Liver (tissue), 3 donors: ENCODE measurements around the gene PARP3.

Source experiments
- FOXA1 ChIP-seq: IDR thresholded peaks from 2 replicates; pipeline ENCODE4 v1.6.1; 2016; ENCODE audit warnings: antibody characterized with exemption
- FOXA2 ChIP-seq: IDR thresholded peaks from 2 replicates; pipeline ENCODE4 v1.6.1; 2016; ENCODE audit warnings: antibody characterized with exemption
- JUND ChIP-seq, 2 donors: IDR thresholded peaks; 2 replicates each; pipeline ENCODE4 v1.6.1; 2016; ENCODE audit warnings: antibody characterized with exemption in 2 of 2
- RAD21 ChIP-seq, 2 donors: IDR thresholded peaks; 2 replicates each; pipeline ENCODE4 v1.6.1; 2016; ENCODE audit warnings: antibody characterized with exemption in 2 of 2, mild to moderate bottlenecking in 2 of 2
- RXRA ChIP-seq, 2 donors: IDR thresholded peaks; 2 replicates each; pipeline ENCODE4 v1.6.1; 2017 to 2018; ENCODE audit warnings: antibody characterized with exemption in 2 of 2, mild to moderate bottlenecking in 1 of 2
- SP1 ChIP-seq: IDR thresholded peaks from 2 replicates; pipeline ENCODE4 v1.6.1; 2018; ENCODE audit warnings: antibody characterized with exemption, mild to moderate bottlenecking
- YY1 ChIP-seq: IDR thresholded peaks from 2 replicates; pipeline ENCODE4 v1.6.1; 2016; ENCODE audit warnings: antibody characterized with exemption, mild to moderate bottlenecking
- TF ChIP-seq, protein P1 (sequence below): IDR thresholded peaks from 2 replicates; pipeline ENCODE4 v1.6.1; 2016; ENCODE audit warnings: antibody characterized with exemption
- TF ChIP-seq, protein P2 (sequence below): IDR thresholded peaks from 2 replicates; pipeline ENCODE4 v1.6.1; 2016; ENCODE audit warnings: antibody characterized with exemption, mild to moderate bottlenecking
- TF ChIP-seq, protein P3 (sequence below): fragments of 150-350 bp; IDR thresholded peaks from 2 replicates; pipeline ENCODE4 v1.5.1; 2017; ENCODE audit warnings: improper control_type of control experiment, low read depth, low read length; ENCODE audit not compliant: missing input control
- TF ChIP-seq, protein P4 (sequence below): IDR thresholded peaks from 2 replicates; pipeline ENCODE4 v1.6.1; 2016; ENCODE audit warnings: antibody characterized with exemption
- donor health status: healthy.
- donor health status: healthy.

DNA sequence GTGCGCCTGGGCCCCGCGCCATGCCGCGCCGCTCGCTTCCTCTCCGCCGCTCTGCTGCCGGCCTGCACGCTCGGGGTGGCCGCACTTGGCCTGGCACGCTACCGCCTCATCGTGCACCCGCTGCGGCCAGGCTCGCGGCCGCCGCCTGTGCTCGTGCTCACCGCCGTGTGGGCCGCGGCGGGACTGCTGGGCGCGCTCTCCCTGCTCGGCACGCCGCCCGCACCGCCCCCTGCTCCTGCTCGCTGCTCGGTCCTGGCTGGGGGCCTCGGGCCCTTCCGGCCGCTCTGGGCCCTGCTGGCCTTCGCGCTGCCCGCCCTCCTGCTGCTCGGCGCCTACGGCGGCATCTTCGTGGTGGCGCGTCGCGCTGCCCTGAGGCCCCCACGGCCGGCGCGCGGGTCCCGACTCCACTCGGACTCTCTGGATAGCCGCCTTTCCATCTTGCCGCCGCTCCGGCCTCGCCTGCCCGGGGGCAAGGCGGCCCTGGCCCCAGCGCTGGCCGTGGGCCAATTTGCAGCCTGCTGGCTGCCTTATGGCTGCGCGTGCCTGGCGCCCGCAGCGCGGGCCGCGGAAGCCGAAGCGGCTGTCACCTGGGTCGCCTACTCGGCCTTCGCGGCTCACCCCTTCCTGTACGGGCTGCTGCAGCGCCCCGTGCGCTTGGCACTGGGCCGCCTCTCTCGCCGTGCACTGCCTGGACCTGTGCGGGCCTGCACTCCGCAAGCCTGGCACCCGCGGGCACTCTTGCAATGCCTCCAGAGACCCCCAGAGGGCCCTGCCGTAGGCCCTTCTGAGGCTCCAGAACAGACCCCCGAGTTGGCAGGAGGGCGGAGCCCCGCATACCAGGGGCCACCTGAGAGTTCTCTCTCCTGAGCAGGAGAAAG is 14.0 kb downstream of the PARP3 start:
- TF ChIP-seq FOXA1: no peak
- TF ChIP-seq, protein P1, sequence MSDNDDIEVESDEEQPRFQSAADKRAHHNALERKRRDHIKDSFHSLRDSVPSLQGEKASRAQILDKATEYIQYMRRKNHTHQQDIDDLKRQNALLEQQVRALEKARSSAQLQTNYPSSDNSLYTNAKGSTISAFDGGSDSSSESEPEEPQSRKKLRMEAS: no peak
- TF ChIP-seq, protein P2, sequence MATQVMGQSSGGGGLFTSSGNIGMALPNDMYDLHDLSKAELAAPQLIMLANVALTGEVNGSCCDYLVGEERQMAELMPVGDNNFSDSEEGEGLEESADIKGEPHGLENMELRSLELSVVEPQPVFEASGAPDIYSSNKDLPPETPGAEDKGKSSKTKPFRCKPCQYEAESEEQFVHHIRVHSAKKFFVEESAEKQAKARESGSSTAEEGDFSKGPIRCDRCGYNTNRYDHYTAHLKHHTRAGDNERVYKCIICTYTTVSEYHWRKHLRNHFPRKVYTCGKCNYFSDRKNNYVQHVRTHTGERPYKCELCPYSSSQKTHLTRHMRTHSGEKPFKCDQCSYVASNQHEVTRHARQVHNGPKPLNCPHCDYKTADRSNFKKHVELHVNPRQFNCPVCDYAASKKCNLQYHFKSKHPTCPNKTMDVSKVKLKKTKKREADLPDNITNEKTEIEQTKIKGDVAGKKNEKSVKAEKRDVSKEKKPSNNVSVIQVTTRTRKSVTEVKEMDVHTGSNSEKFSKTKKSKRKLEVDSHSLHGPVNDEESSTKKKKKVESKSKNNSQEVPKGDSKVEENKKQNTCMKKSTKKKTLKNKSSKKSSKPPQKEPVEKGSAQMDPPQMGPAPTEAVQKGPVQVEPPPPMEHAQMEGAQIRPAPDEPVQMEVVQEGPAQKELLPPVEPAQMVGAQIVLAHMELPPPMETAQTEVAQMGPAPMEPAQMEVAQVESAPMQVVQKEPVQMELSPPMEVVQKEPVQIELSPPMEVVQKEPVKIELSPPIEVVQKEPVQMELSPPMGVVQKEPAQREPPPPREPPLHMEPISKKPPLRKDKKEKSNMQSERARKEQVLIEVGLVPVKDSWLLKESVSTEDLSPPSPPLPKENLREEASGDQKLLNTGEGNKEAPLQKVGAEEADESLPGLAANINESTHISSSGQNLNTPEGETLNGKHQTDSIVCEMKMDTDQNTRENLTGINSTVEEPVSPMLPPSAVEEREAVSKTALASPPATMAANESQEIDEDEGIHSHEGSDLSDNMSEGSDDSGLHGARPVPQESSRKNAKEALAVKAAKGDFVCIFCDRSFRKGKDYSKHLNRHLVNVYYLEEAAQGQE: no peak
- no peak for TF ChIP-seq FOXA2
- TF ChIP-seq, protein P3, sequence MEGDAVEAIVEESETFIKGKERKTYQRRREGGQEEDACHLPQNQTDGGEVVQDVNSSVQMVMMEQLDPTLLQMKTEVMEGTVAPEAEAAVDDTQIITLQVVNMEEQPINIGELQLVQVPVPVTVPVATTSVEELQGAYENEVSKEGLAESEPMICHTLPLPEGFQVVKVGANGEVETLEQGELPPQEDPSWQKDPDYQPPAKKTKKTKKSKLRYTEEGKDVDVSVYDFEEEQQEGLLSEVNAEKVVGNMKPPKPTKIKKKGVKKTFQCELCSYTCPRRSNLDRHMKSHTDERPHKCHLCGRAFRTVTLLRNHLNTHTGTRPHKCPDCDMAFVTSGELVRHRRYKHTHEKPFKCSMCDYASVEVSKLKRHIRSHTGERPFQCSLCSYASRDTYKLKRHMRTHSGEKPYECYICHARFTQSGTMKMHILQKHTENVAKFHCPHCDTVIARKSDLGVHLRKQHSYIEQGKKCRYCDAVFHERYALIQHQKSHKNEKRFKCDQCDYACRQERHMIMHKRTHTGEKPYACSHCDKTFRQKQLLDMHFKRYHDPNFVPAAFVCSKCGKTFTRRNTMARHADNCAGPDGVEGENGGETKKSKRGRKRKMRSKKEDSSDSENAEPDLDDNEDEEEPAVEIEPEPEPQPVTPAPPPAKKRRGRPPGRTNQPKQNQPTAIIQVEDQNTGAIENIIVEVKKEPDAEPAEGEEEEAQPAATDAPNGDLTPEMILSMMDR: peak; percentile 46
- no peak for TF ChIP-seq SP1
- TF ChIP-seq YY1: no peak
- TF ChIP-seq RXRA (IDR thresholded peaks at IDR 0.05): no peak
- TF ChIP-seq, protein P4, sequence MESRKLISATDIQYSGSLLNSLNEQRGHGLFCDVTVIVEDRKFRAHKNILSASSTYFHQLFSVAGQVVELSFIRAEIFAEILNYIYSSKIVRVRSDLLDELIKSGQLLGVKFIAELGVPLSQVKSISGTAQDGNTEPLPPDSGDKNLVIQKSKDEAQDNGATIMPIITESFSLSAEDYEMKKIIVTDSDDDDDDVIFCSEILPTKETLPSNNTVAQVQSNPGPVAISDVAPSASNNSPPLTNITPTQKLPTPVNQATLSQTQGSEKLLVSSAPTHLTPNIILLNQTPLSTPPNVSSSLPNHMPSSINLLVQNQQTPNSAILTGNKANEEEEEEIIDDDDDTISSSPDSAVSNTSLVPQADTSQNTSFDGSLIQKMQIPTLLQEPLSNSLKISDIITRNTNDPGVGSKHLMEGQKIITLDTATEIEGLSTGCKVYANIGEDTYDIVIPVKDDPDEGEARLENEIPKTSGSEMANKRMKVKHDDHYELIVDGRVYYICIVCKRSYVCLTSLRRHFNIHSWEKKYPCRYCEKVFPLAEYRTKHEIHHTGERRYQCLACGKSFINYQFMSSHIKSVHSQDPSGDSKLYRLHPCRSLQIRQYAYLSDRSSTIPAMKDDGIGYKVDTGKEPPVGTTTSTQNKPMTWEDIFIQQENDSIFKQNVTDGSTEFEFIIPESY: no peak
- no peak for TF ChIP-seq RAD21 (IDR thresholded peaks at IDR 0.05)
- no peak for TF ChIP-seq JUND (IDR thresholded peaks at IDR 0.05)
